CD4-positive, alpha-beta T cell (primary cell): Measurements from ENCODE around the gene ZMYND15. TPM values are rescaled to one million over a fixed set of nuclear protein-coding genes. Genes with fewer than 3 reads are reported as not detected.
"Not testable (repeated sequence)": the region's sequence is repeated elsewhere in the genome, so short reads cannot be mapped to it uniquely, and the experiment has no call there.

Experiments
- ATAC-seq: fragments of 200-7000 bp; cut with Tn5 transposase; one replicate; pipeline ENCODE4 v1.10.0; 2022; ENCODE audit warnings: mild to moderate bottlenecking; ENCODE audit not compliant: poor library complexity
- CTCF ChIA-PET: fragments of 350-600 bp; sonication (Branson Sonifier 250); formaldehyde crosslinking; loops from one replicate; lab custom pipeline; 2021; ENCODE audit warnings: antibody characterized with exemption, inconsistent platforms; lab: Charles Lee
- POLR2A ChIA-PET: fragments of 350-600 bp; sonication (Branson Sonifier 250); formaldehyde crosslinking; loops from one replicate; lab custom pipeline; 2021; ENCODE audit warnings: antibody characterized with exemption, inconsistent platforms; lab: Charles Lee
- DNase-seq, 14 experiments: peaks; one replicate each; pipeline ENCODE4 v3.0.0-alpha.2; 2013 to 2020; ENCODE audit warnings: mixed read lengths in 2 of 14
- H3K27ac ChIP-seq, 2 donors: one replicate each; pipeline versions ENCODE4 v1.5.1 to v1.7.0; 2013; ENCODE audit warnings: low read length in 2 of 2, low read depth in 1 of 2, mild to moderate bottlenecking in 1 of 2
- H3K27me3 ChIP-seq, 2 experiments: 1 replicate in 1 of 2; 2 replicates in 1 of 2; pipeline versions ENCODE4 v1.6.1 to v1.7.0; 2013; ENCODE audit warnings: low read length in 2 of 2, control low read depth in 1 of 2, mild to moderate bottlenecking in 1 of 2, moderate library complexity in 1 of 2; ENCODE audit not compliant: insufficient read depth in 2 of 2, control insufficient read depth in 1 of 2
- H3K36me3 ChIP-seq: one replicate; pipeline ENCODE4 v1.6.1; 2013; ENCODE audit warnings: low read length, control low read depth; ENCODE audit not compliant: insufficient read depth
- H3K4me1 ChIP-seq: one replicate; pipeline ENCODE4 v1.6.1; 2013; ENCODE audit warnings: low read length, control low read depth; ENCODE audit not compliant: insufficient read depth
- H3K4me3 ChIP-seq: one replicate; pipeline ENCODE4 v1.5.1; 2013; ENCODE audit warnings: mild to moderate bottlenecking, low read length, moderate library complexity
- H3K9me3 ChIP-seq, 2 experiments: 1 replicate in 1 of 2; 2 replicates in 1 of 2; pipeline versions ENCODE4 v1.6.1 to v1.7.0; 2013; ENCODE audit warnings: low read length in 2 of 2, mild to moderate bottlenecking in 2 of 2, control low read depth in 1 of 2, moderate library complexity in 1 of 2; ENCODE audit not compliant: control insufficient read depth in 1 of 2, insufficient read depth in 1 of 2
- H3K27ac Mint-ChIP-seq: one replicate; pipeline ENCODE4 v1.8.0; 2020; ENCODE audit warnings: mixed read lengths
- H3K27me3 Mint-ChIP-seq: one replicate; pipeline ENCODE4 v1.8.0; 2021; ENCODE audit warnings: mixed read lengths
- H3K36me3 Mint-ChIP-seq: one replicate; pipeline ENCODE4 v1.8.0; 2021; ENCODE audit warnings: low read depth, mixed read lengths
- H3K4me1 Mint-ChIP-seq: one replicate; pipeline ENCODE4 v1.8.0; 2021; ENCODE audit warnings: low read depth, mixed read lengths
- H3K4me3 Mint-ChIP-seq: one replicate; pipeline ENCODE4 v1.8.0; 2020; ENCODE audit warnings: mild to moderate bottlenecking, mixed read lengths
- H3K9me3 Mint-ChIP-seq: one replicate; pipeline ENCODE4 v1.8.0; 2020; ENCODE audit warnings: mixed read lengths
- intact Hi-C, 2 experiments: fragments of 100-400 bp; cut with DNase I in 1 of 2; cut with micrococcal nuclease in 1 of 2; formaldehyde crosslinking; loops; one replicate each; pipeline versions ENCODE4 v1.15.1 to v1.9.0; 2023 to 2025; cut with DNase I, micrococcal nuclease
- total RNA-seq, 174 experiments: library from RNA in 2 of 174; stranded (reverse) in 2 of 174; gene quantifications; one replicate each; pipeline ENCODE4 v1.2.3 and lab custom pipeline; 2021 to 2026
- TF ChIP-seq, protein P1 (sequence below): fragments of 200-600 bp; IDR thresholded peaks from one replicate; pipeline ENCODE4 v1.8.0; 2022; ENCODE audit warnings: antibody characterized with exemption, mild to moderate bottlenecking

The ZMYND15 gene
- total RNA-seq, 2 experiments from 2014 or later = 3.1 to 3.3 TPM

DNA sequence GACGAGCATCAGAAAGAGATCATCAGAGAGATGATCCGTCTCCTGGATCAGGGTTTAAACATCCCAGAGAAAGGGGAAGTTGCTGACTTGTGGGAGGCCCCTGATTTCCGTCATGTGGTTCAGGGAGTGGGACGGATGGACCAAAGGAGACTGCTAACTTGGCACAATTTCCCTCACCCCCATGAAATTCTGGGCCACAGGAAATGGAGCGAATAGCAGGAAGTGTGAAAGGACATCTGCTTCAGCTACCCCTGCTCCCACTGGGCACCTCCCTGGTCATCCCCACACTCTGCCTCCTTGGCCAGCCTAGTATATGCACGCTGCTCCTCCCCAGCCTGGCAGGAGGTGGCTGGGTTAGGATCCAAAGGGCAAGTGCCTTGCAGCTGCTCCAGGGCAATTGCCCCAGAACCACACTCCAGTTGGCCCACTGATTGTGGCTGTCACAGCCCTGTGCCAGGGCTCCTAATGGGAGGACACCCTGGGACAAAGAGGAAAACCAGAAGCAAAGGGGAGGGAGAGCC is 27.9 kb upstream of the ZMYND15 start:
- CTCF ChIA-PET = interaction anchor here (0.7 to 2.5 kb wide), 3 partner anchors 20 to 78 kb away, joined by 3 to 15 read pairs (median 14); partner anchors contain the start of gene MED11

DNA sequence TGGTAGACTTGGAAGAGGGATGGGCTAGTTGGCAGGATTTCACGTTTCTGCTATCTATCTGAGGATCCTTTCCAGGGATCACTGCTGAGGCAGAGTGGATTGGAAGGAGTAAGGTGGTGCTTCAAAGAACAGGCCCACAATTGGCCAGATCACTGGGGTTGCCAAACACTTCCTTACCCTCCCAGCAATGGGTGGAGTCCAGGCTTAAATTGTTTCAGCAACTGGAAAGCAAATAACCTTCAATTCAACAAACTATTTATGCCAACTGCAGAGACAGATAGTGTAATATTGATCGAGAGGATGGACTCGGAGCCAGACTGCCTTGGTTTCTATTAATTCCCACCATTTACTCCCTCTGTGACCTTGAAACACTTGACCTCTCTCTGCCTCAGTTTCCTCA is 27.1 kb upstream of the ZMYND15 start:
- TF ChIP-seq, protein P1, sequence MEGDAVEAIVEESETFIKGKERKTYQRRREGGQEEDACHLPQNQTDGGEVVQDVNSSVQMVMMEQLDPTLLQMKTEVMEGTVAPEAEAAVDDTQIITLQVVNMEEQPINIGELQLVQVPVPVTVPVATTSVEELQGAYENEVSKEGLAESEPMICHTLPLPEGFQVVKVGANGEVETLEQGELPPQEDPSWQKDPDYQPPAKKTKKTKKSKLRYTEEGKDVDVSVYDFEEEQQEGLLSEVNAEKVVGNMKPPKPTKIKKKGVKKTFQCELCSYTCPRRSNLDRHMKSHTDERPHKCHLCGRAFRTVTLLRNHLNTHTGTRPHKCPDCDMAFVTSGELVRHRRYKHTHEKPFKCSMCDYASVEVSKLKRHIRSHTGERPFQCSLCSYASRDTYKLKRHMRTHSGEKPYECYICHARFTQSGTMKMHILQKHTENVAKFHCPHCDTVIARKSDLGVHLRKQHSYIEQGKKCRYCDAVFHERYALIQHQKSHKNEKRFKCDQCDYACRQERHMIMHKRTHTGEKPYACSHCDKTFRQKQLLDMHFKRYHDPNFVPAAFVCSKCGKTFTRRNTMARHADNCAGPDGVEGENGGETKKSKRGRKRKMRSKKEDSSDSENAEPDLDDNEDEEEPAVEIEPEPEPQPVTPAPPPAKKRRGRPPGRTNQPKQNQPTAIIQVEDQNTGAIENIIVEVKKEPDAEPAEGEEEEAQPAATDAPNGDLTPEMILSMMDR = no peak
- Histone ChIP-seq H3K36me3 (peaks cover 21% of the 10 kb centered on the region), H3K4me3 (no peak overlapping the region), H3K4me1 (peaks cover 74% of the 10 kb centered on the region), H3K27me3 (no peaks in the 10 kb centered on the region), H3K27ac (peak overlapping the region; percentile 82 to 92), H3K9me3 (no peaks in the 10 kb centered on the region)
- Mint-ChIP-seq H3K27ac (peak overlapping the region; percentile 83), H3K27me3 (no peaks in the 10 kb centered on the region), H3K4me3 (peak overlapping the region; percentile 98), H3K9me3 (no peaks in the 10 kb centered on the region), H3K4me1 (peaks cover 63% of the 10 kb centered on the region), H3K36me3 (peaks cover 25% of the 10 kb centered on the region)
- intact Hi-C loops = loop anchor here (5.0 to 10.0 kb wide), 2 partner anchors 235 to 362 kb away; partner anchors contain the start of genes PFN1 (in 2 of the 2) and ZFP3 (in 1 of the 2)
- ChIA-PET POLR2A (interaction anchor here (0.7 to 3.2 kb wide), 2 partner anchors 9 to 83 kb away, joined by 4 to 12 read pairs; partner anchors contain the start of gene PSMB6), CTCF (interaction anchor here (0.7 to 2.5 kb wide), 2 partner anchors 19 to 78 kb away, joined by 3 to 14 read pairs; no protein-coding TSS in a partner anchor)
- DNase-seq (no peak), ATAC-seq (no peak)

More for the DNA sequence above, 27.9 kb upstream of the ZMYND15 start:
- intact Hi-C loops = loop anchor here (2.0 to 10.0 kb wide), 4 partner anchors 79 to 363 kb away; partner anchors contain the start of genes PFN1 (in 2 of the 2), PLD2 (in 1 of the 2) and ZFP3 (in 1 of the 2)
- H3K4me3 Mint-ChIP-seq = peak overlapping the region; percentile 98
- DNase-seq (peak in 2 of 14 experiments; percentile 56 to 61), ATAC-seq (no peak)
- no peaks in the 10 kb centered on the region for H3K27me3 Mint-ChIP-seq
- peak overlapping the region; percentile 83 for H3K27ac Mint-ChIP-seq
- Histone ChIP-seq H3K4me1 (peaks cover 66% of the 10 kb centered on the region), H3K4me3 (peak overlapping the region; percentile 90), H3K27me3 (no peaks in the 10 kb centered on the region), H3K36me3 (peaks cover 13% of the 10 kb centered on the region), H3K9me3 (no peaks in the 10 kb centered on the region), H3K27ac (peak overlapping the region; percentile 82 to 92)
- POLR2A ChIA-PET = interaction anchor here (0.7 to 3.2 kb wide), 9 partner anchors 10 to 255 kb away, joined by 3 to 14 read pairs (median 5); partner anchors contain the start of genes C17orf107, PSMB6, RNF167 and SLC25A11
- peaks cover 17% of the 10 kb centered on the region for H3K36me3 Mint-ChIP-seq
- TF ChIP-seq, protein P1 = no peak
- H3K4me1 Mint-ChIP-seq = peaks cover 63% of the 10 kb centered on the region
- H3K9me3 Mint-ChIP-seq = no peaks in the 10 kb centered on the region

DNA sequence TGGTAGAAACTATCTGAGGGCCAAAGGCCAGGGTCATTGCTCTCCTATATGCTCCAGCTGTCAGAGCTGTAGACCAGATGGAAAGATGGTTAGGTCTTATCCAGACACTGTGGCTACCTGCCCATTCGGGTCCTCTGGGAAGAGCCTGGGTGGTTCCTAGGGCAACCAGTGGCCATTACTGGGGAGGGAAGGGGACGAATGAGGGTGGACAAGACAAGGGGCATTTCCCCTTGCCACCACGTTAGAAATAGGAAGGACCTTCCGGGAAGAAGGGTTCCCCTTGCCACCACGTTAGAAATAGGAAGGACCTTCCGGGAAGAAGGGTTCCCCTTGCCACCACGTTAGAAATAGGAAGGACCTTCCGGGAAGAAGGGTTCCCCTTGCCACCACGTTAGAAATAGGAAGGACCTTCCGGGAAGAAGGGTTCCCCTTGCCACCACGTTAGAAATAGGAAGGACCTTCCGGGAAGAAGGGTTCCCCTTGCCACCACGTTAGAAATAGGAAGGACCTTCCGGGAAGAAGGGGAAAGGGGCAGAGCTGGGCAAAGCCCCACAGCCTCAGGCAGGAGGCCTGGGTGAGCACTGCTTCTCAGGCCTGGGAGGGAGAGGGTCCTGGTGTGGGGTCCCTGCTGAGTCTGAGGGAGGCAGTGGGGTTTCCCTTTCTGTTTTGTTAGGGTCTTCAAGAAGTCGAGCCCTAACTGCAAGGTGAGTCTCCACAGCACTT is 25.1 kb upstream of the ZMYND15 start:
- intact Hi-C loops = loop anchor here (5.0 to 10.0 kb wide), 2 partner anchors 233 to 360 kb away; partner anchors contain the start of genes PFN1 (in 2 of the 2) and ZFP3 (in 1 of the 2)
- ChIA-PET POLR2A (interaction anchor here (0.7 to 2.1 kb wide), 11 partner anchors 10 to 571 kb away, joined by 3 to 10 read pairs (median 4); partner anchors contain the start of genes C17orf107, CXCL16, MED11 and PELP1), CTCF (interaction anchor here (1.2 kb wide), 1 partner anchor 76 kb away, joined by 5 read pairs; no protein-coding TSS in a partner anchor)
- not testable (repeated sequence) for H3K27me3 Mint-ChIP-seq, H3K9me3 Mint-ChIP-seq, H3K27me3 ChIP-seq, ATAC-seq, DNase-seq, H3K9me3 ChIP-seq
- Histone ChIP-seq H3K36me3 (peaks cover 41% of the 10 kb centered on the region), H3K27ac (peak overlapping the region; percentile 66 to 81), H3K4me3 (peak overlapping the region; percentile 51), H3K4me1 (peaks cover 75% of the 10 kb centered on the region)
- Mint-ChIP-seq H3K27ac (peak overlapping the region; percentile 95), H3K4me1 (peaks cover 55% of the 10 kb centered on the region), H3K4me3 (peak overlapping the region; percentile 88), H3K36me3 (peaks cover 44% of the 10 kb centered on the region)
